ENCODE data around the gene AKAIN1.

DNA sequence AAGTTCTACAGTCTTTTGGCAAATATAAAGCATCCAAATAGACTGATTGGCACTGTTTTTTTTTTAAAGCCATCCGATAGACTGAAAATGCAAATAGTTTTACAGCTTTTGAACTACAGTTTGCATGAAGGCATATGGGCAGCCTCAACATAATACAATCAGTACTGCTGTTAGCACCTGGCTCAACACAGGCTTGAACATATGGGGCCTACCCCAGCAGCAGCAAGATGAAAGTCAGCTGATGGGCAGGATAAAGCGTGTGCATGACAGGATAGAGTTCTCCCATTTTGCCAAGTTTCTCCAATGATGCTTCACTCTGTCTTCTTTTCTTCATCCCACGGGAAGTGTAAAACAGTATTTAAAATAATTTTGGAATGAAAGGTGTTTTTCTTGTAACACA is 1.3 kb upstream of the AKAIN1 start:
- TF ChIP-seq, protein P1, sequence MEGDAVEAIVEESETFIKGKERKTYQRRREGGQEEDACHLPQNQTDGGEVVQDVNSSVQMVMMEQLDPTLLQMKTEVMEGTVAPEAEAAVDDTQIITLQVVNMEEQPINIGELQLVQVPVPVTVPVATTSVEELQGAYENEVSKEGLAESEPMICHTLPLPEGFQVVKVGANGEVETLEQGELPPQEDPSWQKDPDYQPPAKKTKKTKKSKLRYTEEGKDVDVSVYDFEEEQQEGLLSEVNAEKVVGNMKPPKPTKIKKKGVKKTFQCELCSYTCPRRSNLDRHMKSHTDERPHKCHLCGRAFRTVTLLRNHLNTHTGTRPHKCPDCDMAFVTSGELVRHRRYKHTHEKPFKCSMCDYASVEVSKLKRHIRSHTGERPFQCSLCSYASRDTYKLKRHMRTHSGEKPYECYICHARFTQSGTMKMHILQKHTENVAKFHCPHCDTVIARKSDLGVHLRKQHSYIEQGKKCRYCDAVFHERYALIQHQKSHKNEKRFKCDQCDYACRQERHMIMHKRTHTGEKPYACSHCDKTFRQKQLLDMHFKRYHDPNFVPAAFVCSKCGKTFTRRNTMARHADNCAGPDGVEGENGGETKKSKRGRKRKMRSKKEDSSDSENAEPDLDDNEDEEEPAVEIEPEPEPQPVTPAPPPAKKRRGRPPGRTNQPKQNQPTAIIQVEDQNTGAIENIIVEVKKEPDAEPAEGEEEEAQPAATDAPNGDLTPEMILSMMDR (IDR thresholded peaks at IDR 0.05), result no peak
- TF ChIP-seq, protein P2, sequence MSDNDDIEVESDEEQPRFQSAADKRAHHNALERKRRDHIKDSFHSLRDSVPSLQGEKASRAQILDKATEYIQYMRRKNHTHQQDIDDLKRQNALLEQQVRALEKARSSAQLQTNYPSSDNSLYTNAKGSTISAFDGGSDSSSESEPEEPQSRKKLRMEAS (IDR thresholded peaks at IDR 0.05; ENCODE audit: low read depth), result no peak
- TF ChIP-seq JUND (IDR thresholded peaks at IDR 0.05) (no peak), TCF12 (IDR thresholded peaks at IDR 0.05) (no peak), SMC3 (IDR thresholded peaks at IDR 0.05; ENCODE audit: low read depth, low read length) (no peak), POLR2AphosphoS5 (IDR thresholded peaks at IDR 0.05; ENCODE audit: low read depth, low read length) (no peak), RAD21 (IDR thresholded peaks at IDR 0.05; ENCODE audit: low read length) (no peak), FOXJ3 (CRISPR knock-in tag; IDR thresholded peaks at IDR 0.05) (no peak), FOSL2 (IDR thresholded peaks at IDR 0.05; ENCODE audit: borderline replicate concordance, low read depth) (no peak), NFIC (IDR thresholded peaks at IDR 0.05; ENCODE audit: borderline replicate concordance) (no peak), TAF1 (IDR thresholded peaks at IDR 0.05; ENCODE audit: borderline replicate concordance, low read depth, low read length) (no peak)
- TF ChIP-seq, protein P3, sequence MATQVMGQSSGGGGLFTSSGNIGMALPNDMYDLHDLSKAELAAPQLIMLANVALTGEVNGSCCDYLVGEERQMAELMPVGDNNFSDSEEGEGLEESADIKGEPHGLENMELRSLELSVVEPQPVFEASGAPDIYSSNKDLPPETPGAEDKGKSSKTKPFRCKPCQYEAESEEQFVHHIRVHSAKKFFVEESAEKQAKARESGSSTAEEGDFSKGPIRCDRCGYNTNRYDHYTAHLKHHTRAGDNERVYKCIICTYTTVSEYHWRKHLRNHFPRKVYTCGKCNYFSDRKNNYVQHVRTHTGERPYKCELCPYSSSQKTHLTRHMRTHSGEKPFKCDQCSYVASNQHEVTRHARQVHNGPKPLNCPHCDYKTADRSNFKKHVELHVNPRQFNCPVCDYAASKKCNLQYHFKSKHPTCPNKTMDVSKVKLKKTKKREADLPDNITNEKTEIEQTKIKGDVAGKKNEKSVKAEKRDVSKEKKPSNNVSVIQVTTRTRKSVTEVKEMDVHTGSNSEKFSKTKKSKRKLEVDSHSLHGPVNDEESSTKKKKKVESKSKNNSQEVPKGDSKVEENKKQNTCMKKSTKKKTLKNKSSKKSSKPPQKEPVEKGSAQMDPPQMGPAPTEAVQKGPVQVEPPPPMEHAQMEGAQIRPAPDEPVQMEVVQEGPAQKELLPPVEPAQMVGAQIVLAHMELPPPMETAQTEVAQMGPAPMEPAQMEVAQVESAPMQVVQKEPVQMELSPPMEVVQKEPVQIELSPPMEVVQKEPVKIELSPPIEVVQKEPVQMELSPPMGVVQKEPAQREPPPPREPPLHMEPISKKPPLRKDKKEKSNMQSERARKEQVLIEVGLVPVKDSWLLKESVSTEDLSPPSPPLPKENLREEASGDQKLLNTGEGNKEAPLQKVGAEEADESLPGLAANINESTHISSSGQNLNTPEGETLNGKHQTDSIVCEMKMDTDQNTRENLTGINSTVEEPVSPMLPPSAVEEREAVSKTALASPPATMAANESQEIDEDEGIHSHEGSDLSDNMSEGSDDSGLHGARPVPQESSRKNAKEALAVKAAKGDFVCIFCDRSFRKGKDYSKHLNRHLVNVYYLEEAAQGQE (IDR thresholded peaks at IDR 0.05; ENCODE audit: low read depth, low read length), result no peak
